HepG2 (cell line): ENCODE measurements around the gene LRRC8D. TPM values are rescaled to one million over a fixed set of nuclear protein-coding genes. Genes with fewer than 3 reads are reported as not detected.

Source experiments
- ATAC-seq: fragments of 200-7000 bp; cut with Tn5 transposase; 3 replicates; pipeline ENCODE4 v1.9.1; 2020; ENCODE audit warnings: mild to moderate bottlenecking, moderate library complexity
- BruUV-seq: library from RNA; stranded (reverse); fragments of 400-500 nt; replicated peaks from 2 replicates; lab custom pipeline; 2021; lab: Mats Ljungman, UMichigan
- CTCF ChIA-PET: fragments of 300-600 bp; formaldehyde crosslinking; extraction: SDS; loops from one replicate; lab custom pipeline; 2021; ENCODE audit warnings: low total read pairs, inconsistent platforms, low intra/inter-chr PET ratio; lab: Yijun Ruan, JAX
- POLR2A ChIA-PET: fragments of 350-600 bp; sonication (Branson Sonifier 250); formaldehyde crosslinking; loops from one replicate; lab custom pipeline; 2020; ENCODE audit warnings: antibody characterized with exemption, inconsistent platforms; lab: Yijun Ruan, JAX
- DNase-seq: peaks from one replicate; pipeline ENCODE4 v3.0.0-alpha.2; 2015; ENCODE audit warnings: low spot score
- FAIRE-seq: peaks from 3 replicates; lab custom pipeline; 2011; peaks lifted over from hg19 to GRCh38; lab: Jason Lieb, UNC
- H2AFZ ChIP-seq: one replicate; pipeline ENCODE4 v1.6.1; 2011; ENCODE audit warnings: low read length, inconsistent platforms
- H3K27ac ChIP-seq: fragments of 300-600 bp; 3 replicates; pipeline ENCODE4 v1.8.0; 2011; ENCODE audit warnings: mixed run types, mild to moderate bottlenecking, mixed read lengths, low read length, inconsistent platforms; ENCODE audit not compliant: insufficient read depth; ENCODE audit errors: extremely low read length
- H3K27me3 ChIP-seq, 2 experiments: fragments of 200-600 bp in 1 of 2; 2 replicates in 1 of 2; 3 replicates in 1 of 2; pipeline versions ENCODE4 v1.6.0 to v1.8.0; 2011; ENCODE audit warnings: low read length in 2 of 2, mild to moderate bottlenecking in 2 of 2, moderate library complexity in 2 of 2, inconsistent platforms in 1 of 2; ENCODE audit not compliant: insufficient read depth in 2 of 2, control insufficient read depth in 1 of 2
- H3K36me3 ChIP-seq, 2 experiments: fragments of 200-600 bp in 1 of 2; replicated peaks in 1 of 2; 2 replicates in 1 of 2; 3 replicates in 1 of 2; pipeline versions ENCODE4 v1.5.1 to v1.8.0; 2011; ENCODE audit warnings: low read length in 2 of 2, inconsistent platforms in 1 of 2; ENCODE audit not compliant: insufficient read depth in 2 of 2, control insufficient read depth in 1 of 2
- H3K4me1 ChIP-seq: 2 replicates; pipeline ENCODE4 v1.5.1; 2012; ENCODE audit warnings: low read length, inconsistent platforms; ENCODE audit not compliant: insufficient read depth
- H3K4me2 ChIP-seq: 2 replicates; pipeline ENCODE4 v1.6.0; 2011; ENCODE audit warnings: low read depth, low read length, inconsistent platforms
- H3K4me3 ChIP-seq, 3 experiments: fragments of 200-600 bp in 1 of 3; sonication (generic), shearing (Covaris generic) in 1 of 3; replicated peaks in 1 of 3; 2 replicates each; pipeline ENCODE4 v1.5.1; 2011 to 2016; ENCODE audit warnings: low read length in 3 of 3, inconsistent platforms in 2 of 3, low read depth in 2 of 3, mild to moderate bottlenecking in 2 of 3, control low read depth in 1 of 3, mixed read lengths in 1 of 3; ENCODE audit not compliant: insufficient read depth in 1 of 3
- H3K79me2 ChIP-seq: one replicate; pipeline ENCODE4 v1.6.1; 2011; ENCODE audit warnings: low read length, inconsistent platforms; ENCODE audit not compliant: insufficient read depth
- H3K9ac ChIP-seq: 2 replicates; pipeline ENCODE4 v1.6.0; 2011; ENCODE audit warnings: mild to moderate bottlenecking, low read depth, low read length, inconsistent platforms; ENCODE audit not compliant: insufficient read depth
- H3K9me3 ChIP-seq: 2 replicates; pipeline ENCODE4 v1.5.1; 2012; ENCODE audit warnings: mild to moderate bottlenecking, low read length
- H4K20me1 ChIP-seq: 2 replicates; pipeline ENCODE4 v1.6.0; 2011; ENCODE audit warnings: inconsistent platforms, mild to moderate bottlenecking, low read length, moderate library complexity; ENCODE audit not compliant: insufficient read depth
- AHDC1 ChIP-seq: sonication (generic); formaldehyde crosslinking; IDR thresholded peaks from 2 replicates; pipeline ENCODE4 v1.5.1; 2020; ENCODE audit warnings: mild to moderate bottlenecking, missing genetic modification reagents, borderline replicate concordance
- EP300 ChIP-seq, 3 experiments: sonication (generic) in 1 of 3; formaldehyde crosslinking in 1 of 3; IDR thresholded peaks; 2 replicates each; pipeline versions ENCODE4 v1.5.1 to v1.6.1; 2011 to 2020; ENCODE audit warnings: low read depth in 2 of 3, low read length in 2 of 3, borderline replicate concordance in 1 of 3, improper control_type of control experiment in 1 of 3, mild to moderate bottlenecking in 1 of 3, missing genetic modification reagents in 1 of 3, moderate library complexity in 1 of 3
- GLMP ChIP-seq: sonication (generic); formaldehyde crosslinking; IDR thresholded peaks from 2 replicates; pipeline ENCODE4 v1.9.0; 2021; ENCODE audit warnings: missing genetic modification reagents, mild to moderate bottlenecking, borderline replicate concordance
- JUNB ChIP-seq: sonication (generic); formaldehyde crosslinking; IDR thresholded peaks from 2 replicates; pipeline ENCODE4 v1.8.0; 2022; ENCODE audit warnings: missing genetic modification reagents, mild to moderate bottlenecking, borderline replicate concordance
- KAT2B ChIP-seq: fragments of 150-350 bp; IDR thresholded peaks from 2 replicates; pipeline ENCODE4 v1.6.1; 2014; ENCODE audit warnings: low read depth, low read length, borderline replicate concordance
- MTA1 ChIP-seq: sonication (generic); formaldehyde crosslinking; IDR thresholded peaks from 2 replicates; pipeline ENCODE4 v1.4.0; 2020; ENCODE audit warnings: missing genetic modification reagents, mild to moderate bottlenecking, borderline replicate concordance
- SMAD1 ChIP-seq: sonication (generic); formaldehyde crosslinking; IDR thresholded peaks from 2 replicates; pipeline ENCODE4 v1.4.0; 2020; ENCODE audit warnings: missing genetic modification reagents, low read depth, mild to moderate bottlenecking, borderline replicate concordance
- SP2 ChIP-seq: sonication (generic); formaldehyde crosslinking; IDR thresholded peaks from 2 replicates; pipeline ENCODE4 v1.5.1; 2020; ENCODE audit warnings: mild to moderate bottlenecking, missing genetic modification reagents
- ZNF276 ChIP-seq: sonication (generic); formaldehyde crosslinking; IDR thresholded peaks from 2 replicates; pipeline ENCODE4 v1.4.0; 2020; ENCODE audit warnings: mild to moderate bottlenecking, low read depth, missing genetic modification reagents
- ZNF556 ChIP-seq: sonication (generic); formaldehyde crosslinking; IDR thresholded peaks from 2 replicates; pipeline ENCODE4 v1.4.0; 2020; ENCODE audit warnings: mild to moderate bottlenecking, missing genetic modification reagents, borderline replicate concordance
- WGBS: methylation state at CpG from one replicate; pipeline ENCODE4 v1.1.6; 2017; ENCODE audit warnings: low lambda C conversion rate; 5-methylcytosine and 5-hydroxymethylcytosine counted together
- in situ Hi-C: cut with HindIII; loops from 2 replicates; pipeline ENCODE4 v1.10.0; 2017; ENCODE audit warnings: low pct_unique_long_range_greater_than_20kb; ENCODE audit not compliant: extremely low pct_ligation_motif_present
- intact Hi-C: fragments of 100-400 bp; cut with micrococcal nuclease; formaldehyde crosslinking; loops from one replicate; pipeline ENCODE4 v1.10.0; 2022; ENCODE audit not compliant: unreplicated experiment
- polyA plus RNA-seq, 8 experiments: library from polyadenylated mRNA; depleted of rRNA in 3 of 8; stranded (reverse) in 7 of 8; unstranded in 1 of 8; fragments of >200 nt; fragmentation: Illumina TruSeq in 4 of 8; extraction: Trizol in 4 of 8; gene quantifications; 2 replicates each; pipeline versions ENCODE4 v1.2.1 to v1.2.3, GENCODE V29; 2011 to 2016; ENCODE audit warnings: low read depth in 4 of 8, missing spikeins in 1 of 8, mixed read lengths in 1 of 8; ENCODE audit not compliant: insufficient read depth in 1 of 8
- total RNA-seq, 5 experiments: library from RNA; depleted of rRNA; stranded (reverse); fragments of >200 nt; fragmentation: Illumina TruSeq; extraction: Trizol; gene quantifications; 2 replicates each; pipeline ENCODE4 v1.2.3, GENCODE V29; 2016; ENCODE audit warnings: low read depth in 1 of 5

Gene LRRC8D
- total and polyA plus RNA-seq, 2 of the 13 experiments (the other 11 are each of a cell fraction or from before 2014, with no cell fraction given), result 29.9 to 45.5 TPM

DNA sequence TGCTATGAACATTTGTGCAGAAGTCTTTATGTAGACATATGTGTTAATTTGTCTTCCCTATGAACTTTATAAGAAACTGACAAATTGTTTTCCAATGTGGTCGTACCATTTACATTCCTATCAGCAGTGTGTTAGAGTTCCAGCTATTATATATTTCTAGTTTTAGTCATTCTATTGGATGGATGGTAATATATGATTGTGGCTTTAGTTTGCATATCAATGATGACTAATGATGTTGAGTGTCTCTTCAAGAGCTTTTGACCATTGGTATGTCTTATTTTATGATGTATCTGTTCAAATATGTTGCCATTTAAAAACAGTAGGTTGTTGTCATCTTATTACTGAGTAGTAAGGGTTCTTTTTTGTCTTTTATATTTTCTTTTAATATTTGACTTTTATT lies 157.9 kb downstream of the LRRC8D start (continued):
- TF ChIP-seq SP2 (CRISPR knock-in tag) (no peak), ZNF556 (CRISPR knock-in tag) (no peak), AHDC1 (CRISPR knock-in tag) (no peak), SMAD1 (no peak)
- TF ChIP-seq, all 625 proteins: peak for 0

- POLR2A ChIA-PET, result no interaction called here
- Histone ChIP-seq H2AFZ (no peak overlapping the region), H3K27ac (no peak overlapping the region), H3K27me3 (no peaks in the 10 kb centered on the region), H3K36me3 (no peaks in the 10 kb centered on the region), H4K20me1 (no peaks in the 10 kb centered on the region), H3K79me2 (no peaks in the 10 kb centered on the region), H3K4me1 (peaks cover 13% of the 10 kb centered on the region), H3K4me3 (no peak overlapping the region), H3K9ac (no peak overlapping the region), H3K4me2 (no peak overlapping the region), H3K9me3 (no peaks in the 10 kb centered on the region)
- 79% methylated on average over 4 of the region's 4 CpGs for WGBS
- no peak for ATAC-seq
- DNase-seq, result no peak
- intact Hi-C loops (loop anchor here (10.0 kb wide), 1 partner anchor 76 kb away; no protein-coding TSS in a partner anchor), in situ Hi-C loops (no loop called here)
- CTCF ChIA-PET, result no interaction called here
- no peak for FAIRE-seq
- no TSS peak for BruUV-seq
- TF ChIP-seq GLMP (no peak), ZNF276 (no peak), JUNB (CRISPR knock-in tag) (no peak), EP300 (IDR thresholded peaks at IDR 0.05; ENCODE audit: low read depth in 2 of 2, low read length in 2 of 2) (no peak), EP300 (CRISPR knock-in tag; IDR thresholded peaks at IDR 0.05; ENCODE audit: borderline replicate concordance) (no peak), MTA1 (no peak), KAT2B (no peak)
Measured at GRCh38 chr1:89980605-89981004, 159.8 kb downstream of the LRRC8D start.
